Measurements from ENCODE around the gene CDCA4. TPM values are rescaled to one million over a fixed set of nuclear protein-coding genes. Genes with fewer than 3 reads are reported as not detected.

CDCA4 gene
- total RNA-seq, 2 experiments from 2014 or later, result 17.7 to 18.8 TPM

GRCh38 chr14:104971447-104972240 is 49.2 kb downstream of the CDCA4 start:
- POLR2A ChIA-PET, result no interaction called here
- Mint-ChIP-seq H3K4me1 (ENCODE audit: low read depth) (peaks cover 5% of the 10 kb centered on the region), H3K36me3 (ENCODE audit: low read depth) (no peaks in the 10 kb centered on the region), H3K4me3 (no peak overlapping the region), H3K27ac (no peak overlapping the region), H3K27me3 (peaks cover 17% of the 10 kb centered on the region), H3K9me3 (no peaks in the 10 kb centered on the region)
- H3K4me3 ChIP-seq (ENCODE audit: low read length), result no peak overlapping the region
- ATAC-seq (ENCODE audit: poor library complexity), result no peak
- peaks cover 16% of the 10 kb centered on the region for H3K4me1 ChIP-seq (ENCODE audit: insufficient read depth, low read length)
- no peak overlapping the region for H3K27ac ChIP-seq (ENCODE audit: low read depth in 1 of 2, low read length in 2 of 2)
- H3K36me3 ChIP-seq (ENCODE audit: insufficient read depth, low read length), result no peaks in the 10 kb centered on the region
- intact Hi-C loops (cut with DNase I, micrococcal nuclease), result no loop called here
- H3K9me3 ChIP-seq (ENCODE audit: control insufficient read depth in 1 of 2, insufficient read depth in 1 of 2, low read length in 2 of 2), result peaks cover 0 to 18% of the 10 kb centered on the region in 2 experiments
- CTCF ChIA-PET, result interaction anchor here (2.1 kb wide), 1 partner anchor 74 kb away, joined by 5 read pairs; no protein-coding TSS in a partner anchor
- no peak for TF ChIP-seq CTCF (IDR thresholded peaks at IDR 0.05)
- H3K27me3 ChIP-seq (ENCODE audit: control insufficient read depth in 1 of 2, insufficient read depth in 2 of 2, low read length in 2 of 2), result peaks cover 21 to 42% of the 10 kb centered on the region in 2 experiments
- DNase-seq, result peak in 1 of 14 experiments; percentile 12

GRCh38 chr14:104970231-104971068 is 50.4 kb downstream of the CDCA4 start:
- ChIA-PET CTCF (no interaction called here), POLR2A (no interaction called here)
- H3K4me3 ChIP-seq (ENCODE audit: low read length), result no peak overlapping the region
- no peaks in the 10 kb centered on the region for H3K36me3 ChIP-seq (ENCODE audit: insufficient read depth, low read length)
- no peak for ATAC-seq (ENCODE audit: poor library complexity)
- TF ChIP-seq CTCF (IDR thresholded peaks at IDR 0.05), result no peak
- DNase-seq, result peak in 1 of 14 experiments; percentile 23
- Mint-ChIP-seq H3K27me3 (peaks cover 15% of the 10 kb centered on the region), H3K36me3 (ENCODE audit: low read depth) (no peaks in the 10 kb centered on the region), H3K9me3 (no peaks in the 10 kb centered on the region), H3K27ac (no peak overlapping the region), H3K4me1 (ENCODE audit: low read depth) (no peaks in the 10 kb centered on the region), H3K4me3 (no peak overlapping the region)
- H3K27ac ChIP-seq (ENCODE audit: low read depth in 1 of 2, low read length in 2 of 2), result no peak overlapping the region
- H3K4me1 ChIP-seq (ENCODE audit: insufficient read depth, low read length), result peaks cover 7% of the 10 kb centered on the region
- peaks cover 0 to 20% of the 10 kb centered on the region in 2 experiments for H3K9me3 ChIP-seq (ENCODE audit: control insufficient read depth in 1 of 2, insufficient read depth in 1 of 2, low read length in 2 of 2)
- intact Hi-C loops (cut with DNase I, micrococcal nuclease), result no loop called here
- H3K27me3 ChIP-seq (ENCODE audit: control insufficient read depth in 1 of 2, insufficient read depth in 2 of 2, low read length in 2 of 2), result peaks cover 15 to 40% of the 10 kb centered on the region in 2 experiments

GRCh38 chr14:104969741-104970230 is 51.1 kb downstream of the CDCA4 start:
- no peaks in the 10 kb centered on the region for H3K36me3 ChIP-seq (ENCODE audit: insufficient read depth, low read length)
- H3K9me3 Mint-ChIP-seq, result no peaks in the 10 kb centered on the region
- H3K4me3 Mint-ChIP-seq, result no peak overlapping the region
- no peak for TF ChIP-seq CTCF (IDR thresholded peaks at IDR 0.05)
- ChIA-PET CTCF (no interaction called here), POLR2A (no interaction called here)
- peaks cover 15 to 36% of the 10 kb centered on the region in 2 experiments for H3K27me3 ChIP-seq (ENCODE audit: control insufficient read depth in 1 of 2, insufficient read depth in 2 of 2, low read length in 2 of 2)
- no peaks in the 10 kb centered on the region for H3K36me3 Mint-ChIP-seq (ENCODE audit: low read depth)
- peaks cover 15% of the 10 kb centered on the region for H3K27me3 Mint-ChIP-seq
- H3K27ac Mint-ChIP-seq, result no peak overlapping the region
- no peak for ATAC-seq (ENCODE audit: poor library complexity)
- no peak overlapping the region for H3K4me3 ChIP-seq (ENCODE audit: low read length)
- intact Hi-C loops (cut with DNase I, micrococcal nuclease), result no loop called here
- H3K27ac ChIP-seq (ENCODE audit: low read depth in 1 of 2, low read length in 2 of 2), result no peak overlapping the region
- DNase-seq, result peak in 2 of 14 experiments; percentile 1 to 13
- H3K4me1 Mint-ChIP-seq (ENCODE audit: low read depth), result no peaks in the 10 kb centered on the region
- peaks cover 0 to 20% of the 10 kb centered on the region in 2 experiments for H3K9me3 ChIP-seq (ENCODE audit: control insufficient read depth in 1 of 2, insufficient read depth in 1 of 2, low read length in 2 of 2)
- peaks cover 6% of the 10 kb centered on the region for H3K4me1 ChIP-seq (ENCODE audit: insufficient read depth, low read length)
